Lung (tissue), 12 donors: ENCODE data around the gene GPR15LG. TPM values are rescaled to one million over a fixed set of nuclear protein-coding genes. Genes with fewer than 3 reads are reported as not detected.
A peak's percentile ranks its signal among the peaks of the same experiment; 100 is the strongest.

Experiments
- ATAC-seq: fragments of 200-7000 bp; cut with Tn5 transposase; one replicate; pipeline ENCODE4 v1.9.1; 2020; ENCODE audit warnings: moderate number of reproducible peaks; ENCODE audit not compliant: insufficient read depth, low FRiP score
- DNase-seq, 3 donors: peaks; one replicate each; pipeline ENCODE4 v3.0.0-alpha.2; 2013 to 2017
- H3K27ac ChIP-seq, 2 donors: one replicate each; pipeline ENCODE4 v1.5.1; 2013; ENCODE audit warnings: mild to moderate bottlenecking in 2 of 2, moderate library complexity in 2 of 2, control low read depth in 1 of 2, inconsistent platforms in 1 of 2, low read depth in 1 of 2, low read length in 1 of 2
- H3K27me3 ChIP-seq, 3 donors: one replicate each; pipeline ENCODE4 v1.5.1; 2013; ENCODE audit warnings: low read length in 2 of 3; ENCODE audit not compliant: control insufficient read depth in 3 of 3, insufficient read depth in 3 of 3
- H3K36me3 ChIP-seq, 4 donors: one replicate each; pipeline ENCODE4 v1.5.1; 2013; ENCODE audit warnings: low read length in 4 of 4, mild to moderate bottlenecking in 1 of 4, moderate library complexity in 1 of 4; ENCODE audit not compliant: control insufficient read depth in 4 of 4, insufficient read depth in 4 of 4
- H3K4me1 ChIP-seq, 5 donors: one replicate each; pipeline ENCODE4 v1.5.1; 2013; ENCODE audit warnings: low read length in 5 of 5, mild to moderate bottlenecking in 2 of 5, moderate library complexity in 1 of 5; ENCODE audit not compliant: control insufficient read depth in 5 of 5, insufficient read depth in 5 of 5
- H3K4me3 ChIP-seq: one replicate; pipeline ENCODE4 v1.5.1; 2013; ENCODE audit warnings: mild to moderate bottlenecking, control low read depth, moderate library complexity
- H3K9ac ChIP-seq, 2 donors: one replicate each; pipeline ENCODE4 v1.5.1; 2013; ENCODE audit warnings: low read length in 2 of 2, control low read depth in 1 of 2; ENCODE audit not compliant: insufficient read depth in 1 of 2
- H3K9me3 ChIP-seq, 4 donors: one replicate each; pipeline ENCODE4 v1.5.1; 2013; ENCODE audit warnings: low read length in 3 of 4, mild to moderate bottlenecking in 1 of 4, moderate library complexity in 1 of 4; ENCODE audit not compliant: control insufficient read depth in 4 of 4, insufficient read depth in 3 of 4
- WGBS, 2 donors: extraction: QIAGEN DNeasy Blood & Tissue Kit; methylation state at CpG; one replicate each; pipeline ENCODE4 v1.1.7; 2013; 5-methylcytosine and 5-hydroxymethylcytosine counted together
- polyA plus RNA-seq, 2 donors: library from polyadenylated mRNA; stranded (reverse); fragments of 200-250 nt; gene quantifications; one replicate each; pipeline ENCODE4 v1.2.1, GENCODE V29; 2013
- total RNA-seq, 2 donors: library from RNA; depleted of rRNA in 1 of 2; stranded (reverse); fragments of >200 nt in 1 of 2; gene quantifications; one replicate each; pipeline ENCODE4 v1.2.1, GENCODE V29; 2014 to 2021
- TF ChIP-seq, protein P1 (sequence below): IDR thresholded peaks from 2 replicates; pipeline ENCODE4 v1.5.1; 2012; ENCODE audit warnings: mild to moderate bottlenecking; ENCODE audit errors: control extremely low read depth, extremely low read depth
- donor health status: control.
- donor health status: control.
- donor health status: Bipolar disorder and iron deficiency.
- donor health status: healthy.
- donor health status: DM: yes; HTN: yes; CAD: no.

Gene GPR15LG
- total and polyA plus RNA-seq, 4 donors, result 0.47 TPM; not detected in 3

DNA sequence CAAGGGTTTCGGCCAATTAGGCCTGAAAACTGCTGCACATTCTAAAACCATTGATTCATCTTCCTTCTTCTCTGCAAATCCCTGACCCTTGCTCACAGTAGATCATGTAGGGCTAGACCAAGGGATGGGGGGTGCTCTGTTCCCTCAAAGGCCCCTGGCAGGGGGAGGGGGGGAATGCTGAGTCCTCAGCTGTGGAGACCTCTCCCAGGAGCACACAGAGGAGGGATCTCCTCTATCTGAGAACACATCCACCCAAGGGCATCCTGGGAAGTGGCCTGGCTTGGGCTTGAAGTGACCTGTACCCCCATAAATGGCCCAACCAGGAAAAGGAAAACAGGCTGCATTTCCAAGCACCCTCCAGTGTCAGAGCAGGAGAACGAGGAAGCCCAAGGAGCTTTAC lies 19.7 kb downstream of the GPR15LG start:
- Histone ChIP-seq H3K27ac (no peak overlapping the region), H3K27me3 (peaks cover 0 to 56% (median 32%) of the 10 kb centered on the region in 3 donors), H3K9ac (no peak overlapping the region), H3K4me3 (no peak overlapping the region), H3K9me3 (no peaks in the 10 kb centered on the region), H3K4me1 (peaks cover 0 to 6% (median 0%) of the 10 kb centered on the region in 5 donors), H3K36me3 (no peaks in the 10 kb centered on the region)
- WGBS, 2 donors, result 93 to 98% methylated on average over 2 of the region's 2 CpGs
- no peak for DNase-seq
- TF ChIP-seq, protein P1, sequence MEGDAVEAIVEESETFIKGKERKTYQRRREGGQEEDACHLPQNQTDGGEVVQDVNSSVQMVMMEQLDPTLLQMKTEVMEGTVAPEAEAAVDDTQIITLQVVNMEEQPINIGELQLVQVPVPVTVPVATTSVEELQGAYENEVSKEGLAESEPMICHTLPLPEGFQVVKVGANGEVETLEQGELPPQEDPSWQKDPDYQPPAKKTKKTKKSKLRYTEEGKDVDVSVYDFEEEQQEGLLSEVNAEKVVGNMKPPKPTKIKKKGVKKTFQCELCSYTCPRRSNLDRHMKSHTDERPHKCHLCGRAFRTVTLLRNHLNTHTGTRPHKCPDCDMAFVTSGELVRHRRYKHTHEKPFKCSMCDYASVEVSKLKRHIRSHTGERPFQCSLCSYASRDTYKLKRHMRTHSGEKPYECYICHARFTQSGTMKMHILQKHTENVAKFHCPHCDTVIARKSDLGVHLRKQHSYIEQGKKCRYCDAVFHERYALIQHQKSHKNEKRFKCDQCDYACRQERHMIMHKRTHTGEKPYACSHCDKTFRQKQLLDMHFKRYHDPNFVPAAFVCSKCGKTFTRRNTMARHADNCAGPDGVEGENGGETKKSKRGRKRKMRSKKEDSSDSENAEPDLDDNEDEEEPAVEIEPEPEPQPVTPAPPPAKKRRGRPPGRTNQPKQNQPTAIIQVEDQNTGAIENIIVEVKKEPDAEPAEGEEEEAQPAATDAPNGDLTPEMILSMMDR, result no peak
- no peak for ATAC-seq

DNA sequence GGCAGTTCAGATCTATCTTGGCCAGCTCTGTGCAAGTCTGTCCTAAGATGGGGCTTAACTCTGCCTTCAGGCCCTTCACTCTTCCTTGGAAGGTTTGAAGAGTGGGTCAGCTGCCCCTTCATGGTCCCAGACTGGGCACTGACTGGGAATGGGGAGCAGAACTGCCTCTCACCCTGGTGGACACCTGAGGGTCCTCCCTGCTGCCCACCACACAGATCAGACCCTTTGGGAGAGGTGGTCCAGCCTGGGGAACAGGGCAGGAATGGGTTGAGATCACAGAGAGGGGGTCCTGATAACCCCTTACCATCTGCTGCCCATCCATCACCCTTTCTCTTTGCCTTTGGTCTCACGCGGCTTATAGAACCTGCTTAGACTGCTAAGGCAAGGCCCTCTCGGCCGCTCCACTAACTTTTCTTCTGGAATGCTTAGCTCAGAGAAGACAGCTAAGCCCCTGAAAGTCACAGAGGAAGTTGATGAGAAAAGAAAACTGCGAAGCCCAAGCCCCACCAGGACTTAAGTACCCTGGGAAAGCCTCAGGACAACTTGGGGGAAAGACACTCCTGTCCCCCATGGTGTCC lies 20.3 kb downstream of the GPR15LG start:
- no peaks in the 10 kb centered on the region for H3K9me3 ChIP-seq
- H3K27ac ChIP-seq, result no peak overlapping the region
- ATAC-seq (no peak), DNase-seq (no peak)
- H3K36me3 ChIP-seq, result no peaks in the 10 kb centered on the region
- TF ChIP-seq, protein P1, result no peak
- peak overlapping the region; percentile 1 for H3K4me3 ChIP-seq
- WGBS, 2 donors, result 26 to 30% methylated on average over 5 of the region's 5 CpGs
- H3K9ac ChIP-seq, result no peak overlapping the region
- peaks cover 0 to 56% (median 32%) of the 10 kb centered on the region in 3 donors for H3K27me3 ChIP-seq
- H3K4me1 ChIP-seq, result peaks cover 0 to 6% (median 0%) of the 10 kb centered on the region in 5 donors

DNA sequence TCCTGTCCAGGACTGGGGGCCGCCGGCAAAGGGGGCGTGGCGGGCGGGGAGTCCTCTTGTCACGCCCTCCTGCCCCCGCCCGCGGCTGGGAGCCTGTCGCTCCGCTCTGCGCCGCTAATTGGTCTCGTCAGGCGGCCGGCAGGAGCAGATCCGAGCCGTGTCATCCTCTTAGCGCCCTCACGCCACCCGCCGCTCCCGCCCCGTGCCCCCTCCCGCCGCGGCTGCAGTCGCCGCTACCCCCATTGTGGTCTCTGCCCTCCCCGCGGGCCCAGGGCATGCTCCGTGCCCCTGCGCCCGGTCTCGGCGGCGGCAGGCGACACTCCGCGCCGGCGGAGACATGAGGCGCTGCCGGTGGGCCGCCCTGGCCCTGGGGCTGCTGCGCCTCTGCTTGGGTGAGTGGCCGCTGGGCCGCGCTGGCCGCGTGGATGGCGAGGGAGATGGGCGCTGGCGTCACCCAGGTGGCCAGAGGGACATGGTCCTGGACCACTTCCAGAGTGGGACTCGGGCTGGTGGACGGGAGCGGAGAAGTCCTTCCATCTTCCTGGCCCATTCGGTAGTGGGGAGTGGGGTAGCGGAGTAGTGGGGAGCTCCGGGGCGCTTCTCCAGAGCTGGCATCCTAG lies 20.9 kb downstream of the GPR15LG start, which contains the start of gene CDHR1:
Gene CDHR1 (plus strand): TSS at position 114 of the 620 bp plus-strand sequence. CDS start 224 bp downstream, at position 338.
- Histone ChIP-seq H3K27me3 (peaks cover 0 to 56% (median 32%) of the 10 kb centered on the region in 3 donors), H3K9ac (no peak within 1 kb of the TSS), H3K27ac (no peak within 1 kb of the TSS), H3K4me3 (peak within 1 kb of the TSS; percentile 1), H3K36me3 (no peaks in the 10 kb centered on the region), H3K9me3 (no peaks in the 10 kb centered on the region), H3K4me1 (peaks cover 0 to 6% (median 0%) of the 10 kb centered on the region in 5 donors)
- peak; percentile 1 to 27 (median 14) for DNase-seq
- TF ChIP-seq, protein P1, result no peak
- no peak for ATAC-seq
- WGBS, 2 donors, result 1 to 2% methylated on average over 48 to 61 of the region's 61 CpGs
